Spleen (tissue), 11 donors: ENCODE measurements around the gene SPEM1. TPM values are rescaled to one million over a fixed set of nuclear protein-coding genes. Genes with fewer than 3 reads are reported as not detected.

ENCODE experiments used
- DNase-seq: peaks from one replicate; pipeline ENCODE4 v3.0.0-alpha.2; 2020
- H3K27ac ChIP-seq, 8 donors: fragments of 200-600 bp; sonication (generic) in 7 of 8; 1 replicate in 4 of 8; 2 replicates in 4 of 8; pipeline versions ENCODE4 v1.5.0 to v1.8.0; 2016 to 2021; ENCODE audit warnings: inconsistent platforms in 4 of 8, mild to moderate bottlenecking in 4 of 8, moderate library complexity in 1 of 8
- H3K27me3 ChIP-seq, 7 donors: fragments of 200-600 bp; sonication (generic) in 6 of 7; replicated peaks in 1 of 7; 1 replicate in 4 of 7; 2 replicates in 3 of 7; pipeline versions ENCODE4 v1.5.0 to v1.8.0; 2016 to 2021; ENCODE audit warnings: inconsistent platforms in 3 of 7, mild to moderate bottlenecking in 1 of 7
- H3K36me3 ChIP-seq, 6 donors: fragments of 200-600 bp; sonication (generic) in 5 of 6; 1 replicate in 4 of 6; 2 replicates in 2 of 6; pipeline versions ENCODE4 v1.5.0 to v1.8.0; 2016 to 2021; ENCODE audit warnings: inconsistent platforms in 2 of 6
- H3K4me1 ChIP-seq, 6 donors: fragments of 200-600 bp; sonication (generic) in 5 of 6; 1 replicate in 3 of 6; 2 replicates in 3 of 6; pipeline versions ENCODE4 v1.5.0 to v1.8.0; 2016 to 2021; ENCODE audit warnings: inconsistent platforms in 3 of 6
- H3K4me3 ChIP-seq, 8 donors: fragments of 200-600 bp; sonication (generic) in 7 of 8; 1 replicate in 4 of 8; 2 replicates in 4 of 8; pipeline versions ENCODE4 v1.5.0 to v1.8.0; 2016 to 2021; ENCODE audit warnings: inconsistent platforms in 4 of 8, mild to moderate bottlenecking in 4 of 8, moderate library complexity in 2 of 8
- H3K9me3 ChIP-seq, 8 donors: fragments of 200-600 bp; sonication (generic) in 7 of 8; 1 replicate in 4 of 8; 2 replicates in 4 of 8; pipeline versions ENCODE4 v1.5.0 to v1.8.0; 2016 to 2021; ENCODE audit warnings: inconsistent platforms in 4 of 8
- CTCF ChIP-seq, 11 experiments: fragments of 200-600 bp in 7 of 11; fragments of 450-650 bp in 4 of 11; sonication (generic) in 4 of 11; IDR thresholded peaks in 8 of 11; conservative IDR thresholded peaks in 3 of 11; 1 replicate in 7 of 11; 2 replicates in 4 of 11; pipeline versions ENCODE4 v1.4.0 to v1.8.0; 2016 to 2021; ENCODE audit warnings: antibody characterized with exemption in 11 of 11, inconsistent platforms in 4 of 11, mild to moderate bottlenecking in 1 of 11
- POLR2A ChIP-seq, 3 donors: fragments of 450-650 bp; IDR thresholded peaks; one replicate each; pipeline ENCODE4 v1.5.1; 2017; ENCODE audit warnings: antibody characterized with exemption in 3 of 3, mild to moderate bottlenecking in 1 of 3
- POLR2AphosphoS5 ChIP-seq, 3 donors: sonication (generic); formaldehyde crosslinking; IDR thresholded peaks; one replicate each; pipeline ENCODE4 v1.5.1; 2017; ENCODE audit warnings: antibody characterized with exemption in 3 of 3
- WGBS, 5 donors: extraction: QIAGEN DNeasy Blood & Tissue Kit in 3 of 5; methylation state at CpG; one replicate each; pipeline versions ENCODE4 v1.1.5 to v1.1.7; 2013 to 2018; 5-methylcytosine and 5-hydroxymethylcytosine counted together
- intact Hi-C: fragments of 100-400 bp; cut with DNase I; formaldehyde crosslinking; loops from one replicate; pipeline ENCODE4 v1.15.0; 2023; ENCODE audit warnings: low total_unique reads
- polyA plus RNA-seq, 3 donors: library from polyadenylated mRNA; stranded (reverse); fragments of 200-250 nt; gene quantifications; one replicate each; pipeline ENCODE4 v1.2.1, GENCODE V29; 2013
- total RNA-seq, 7 donors: library from RNA; depleted of rRNA in 3 of 7; stranded (reverse); fragments of >200 nt in 3 of 7; fragmentation: NEBNext Ultra II Directional in 4 of 7; extraction: Animal tissue kit (Norgen Biotek cat#: 25700) in 4 of 7; gene quantifications; one replicate each; pipeline versions ENCODE4 v1.1.0 to v1.2.1, GENCODE V29; 2016 to 2021
- donor health status: healthy with polysubstance abuse.
- donor health status: DM: no; HTN: no; CAD: no; lungs with moderate emphysema.
- donor health status: DM: no; HTN: no; CAD: no.
- donor health status: Bipolar disorder and iron deficiency.
- donor health status: healthy.
- donor health status: DM: no; HTN: no; CAD: no.
- donor health status: DM: yes; HTN: yes; CAD: no.

SPEM1 gene
- total and polyA plus RNA-seq, 10 donors = not detected

GRCh38 chr17:7380321-7380720 is 39.8 kb upstream of the SPEM1 start:
- no peak overlapping the region for H3K27ac ChIP-seq
- intact Hi-C loops = no loop called here
- TF ChIP-seq POLR2AphosphoS5 (IDR thresholded peaks at IDR 0.05) (no peak), POLR2A (IDR thresholded peaks at IDR 0.05) (no peak), CTCF (IDR thresholded peaks at IDR 0.05 in 8 of 11, conservative IDR thresholded peaks at IDR 0.05 in 3 of 11) (no peak)
- peaks cover 0 to 6% (median 0%) of the 10 kb centered on the region in 8 donors for H3K9me3 ChIP-seq
- H3K4me3 ChIP-seq = peak overlapping the region in 4 of 8 donors; percentile 24 to 66 (median 44)
- 49 to 61% (median 52%) methylated on average over 4 to 7 of the region's 7 CpGs for WGBS, 5 donors
- H3K4me1 ChIP-seq = peaks cover 7 to 40% (median 33%) of the 10 kb centered on the region in 6 donors
- no peak for DNase-seq
- H3K36me3 ChIP-seq = no peaks in the 10 kb centered on the region
- peaks cover 0 to 62% (median 10%) of the 10 kb centered on the region in 7 donors for H3K27me3 ChIP-seq

GRCh38 chr17:7380855-7381683 is 39.1 kb upstream of the SPEM1 start, which contains the start of gene TNK1:
TNK1 (plus strand) TSS chr17:7381089; CDS start chr17:7382927, 1,838 bp downstream.
- no peaks in the 10 kb centered on the region for H3K36me3 ChIP-seq
- peak within 1 kb of the TSS; percentile 16 to 66 (median 33) for H3K4me3 ChIP-seq
- peak within 1 kb of the TSS in 3 of 8 donors; percentile 24 to 38 (median 38) for H3K27ac ChIP-seq
- DNase-seq = peak; percentile 77
- peaks cover 0 to 6% (median 0%) of the 10 kb centered on the region in 8 donors for H3K9me3 ChIP-seq
- peak; percentile 54 to 75 (median 62) for TF ChIP-seq POLR2AphosphoS5 (IDR thresholded peaks at IDR 0.05)
- no peak for TF ChIP-seq POLR2A (IDR thresholded peaks at IDR 0.05)
- 7 to 14% (median 8%) methylated on average over 36 to 52 of the region's 52 CpGs for WGBS, 5 donors
- intact Hi-C loops = no loop called here
- H3K27me3 ChIP-seq = peaks cover 0 to 62% (median 10%) of the 10 kb centered on the region in 7 donors
- peaks cover 7 to 40% (median 33%) of the 10 kb centered on the region in 6 donors for H3K4me1 ChIP-seq

- no peak for TF ChIP-seq POLR2AphosphoS5 (IDR thresholded peaks at IDR 0.05)
- no peak for TF ChIP-seq CTCF (IDR thresholded peaks at IDR 0.05 in 8 of 11, conservative IDR thresholded peaks at IDR 0.05 in 3 of 11)
- no peak for TF ChIP-seq POLR2A (IDR thresholded peaks at IDR 0.05)
These were observed 37.2 kb upstream of the SPEM1 start for GRCh38 chr17:7382901-7383300.

GRCh38 chr17:7383371-7383741 is 36.8 kb upstream of the SPEM1 start:
- Histone ChIP-seq H3K27ac (peak overlapping the region in 1 of 8 donors; percentile 86), H3K4me1 (peaks cover 7 to 40% (median 33%) of the 10 kb centered on the region in 6 donors), H3K36me3 (peaks cover 0 to 18% (median 4%) of the 10 kb centered on the region in 6 donors), H3K4me3 (peak overlapping the region in 7 of 8 donors; percentile 47 to 73 (median 53)), H3K27me3 (peaks cover 0 to 62% (median 10%) of the 10 kb centered on the region in 7 donors), H3K9me3 (peaks cover 0 to 6% (median 0%) of the 10 kb centered on the region in 8 donors)
- DNase-seq = no peak
- intact Hi-C loops = no loop called here
- WGBS, 5 donors = 82 to 90% (median 85%) methylated on average over 7 to 11 of the region's 11 CpGs
- TF ChIP-seq POLR2AphosphoS5 (IDR thresholded peaks at IDR 0.05) = no peak
- no peak for TF ChIP-seq CTCF (IDR thresholded peaks at IDR 0.05 in 8 of 11, conservative IDR thresholded peaks at IDR 0.05 in 3 of 11)
- no peak for TF ChIP-seq POLR2A (IDR thresholded peaks at IDR 0.05)

More at GRCh38 chr17:7382901-7383300, 37.2 kb upstream of the SPEM1 start:
- intact Hi-C loops = no loop called here
- Histone ChIP-seq H3K36me3 (peaks cover 0 to 13% (median 2%) of the 10 kb centered on the region in 6 donors), H3K4me1 (peaks cover 7 to 40% (median 33%) of the 10 kb centered on the region in 6 donors), H3K27ac (no peak overlapping the region), H3K27me3 (peaks cover 0 to 62% (median 10%) of the 10 kb centered on the region in 7 donors), H3K9me3 (peaks cover 0 to 6% (median 0%) of the 10 kb centered on the region in 8 donors), H3K4me3 (no peak overlapping the region)
- WGBS, 5 donors = 88 to 95% (median 93%) methylated on average over 9 to 10 of the region's 10 CpGs
- DNase-seq = no peak
